CD4-positive, CD25-positive, alpha-beta regulatory T cell (primary cell): Measurements from ENCODE around the gene RAB24. TPM values are rescaled to one million over a fixed set of nuclear protein-coding genes. Genes with fewer than 3 reads are reported as not detected.

Experiments
- ATAC-seq, 2 donors: fragments of 150-1000 bp; cut with Tn5 transposase; one replicate each; pipeline ENCODE4 v1.10.0; 2021; ENCODE audit warnings: low read depth in 2 of 2, moderate number of reproducible peaks in 2 of 2, moderate library complexity in 1 of 2
- DNase-seq, 3 donors: peaks; one replicate each; pipeline versions ENCODE4 v3.0.0 to v3.0.0-alpha.2; 2012 to 2022; ENCODE audit warnings: mixed read lengths in 1 of 3
- H3K27ac ChIP-seq: one replicate; pipeline ENCODE4 v1.7.0; 2013; ENCODE audit warnings: mild to moderate bottlenecking, low read length; ENCODE audit not compliant: insufficient read depth, poor library complexity, severe bottlenecking
- H3K27me3 ChIP-seq: one replicate; pipeline ENCODE4 v1.7.0; 2013; ENCODE audit warnings: low read length; ENCODE audit not compliant: control insufficient read depth, insufficient read depth
- H3K36me3 ChIP-seq: one replicate; pipeline ENCODE4 v1.7.0; 2013; ENCODE audit warnings: mild to moderate bottlenecking, low read length, moderate library complexity; ENCODE audit not compliant: control insufficient read depth, insufficient read depth
- H3K4me1 ChIP-seq: 2 replicates; pipeline ENCODE4 v1.7.0; 2013; ENCODE audit warnings: mild to moderate bottlenecking, low read length; ENCODE audit not compliant: insufficient read depth, control insufficient read depth, poor library complexity, severe bottlenecking
- H3K4me3 ChIP-seq: one replicate; pipeline ENCODE4 v1.7.0; 2013; ENCODE audit warnings: low read depth, mild to moderate bottlenecking, low read length, moderate library complexity
- H3K9me3 ChIP-seq, 2 experiments: 1 replicate in 1 of 2; 2 replicates in 1 of 2; pipeline ENCODE4 v1.7.0; 2013; ENCODE audit warnings: low read length in 2 of 2, mild to moderate bottlenecking in 1 of 2, moderate library complexity in 1 of 2; ENCODE audit not compliant: control insufficient read depth in 2 of 2
- H3K27ac Mint-ChIP-seq, 3 donors: one replicate each; pipeline ENCODE4 v1.8.0; 2020 to 2022; ENCODE audit warnings: mild to moderate bottlenecking in 3 of 3, mixed read lengths in 3 of 3, moderate library complexity in 2 of 3
- H3K27me3 Mint-ChIP-seq: one replicate; pipeline ENCODE4 v1.8.0; 2022; ENCODE audit warnings: mild to moderate bottlenecking, mixed read lengths
- H3K36me3 Mint-ChIP-seq: one replicate; pipeline ENCODE4 v1.8.0; 2020; ENCODE audit warnings: mixed read lengths
- H3K4me1 Mint-ChIP-seq, 4 donors: one replicate each; pipeline ENCODE4 v1.8.0; 2020 to 2022; ENCODE audit warnings: mixed read lengths in 4 of 4, mild to moderate bottlenecking in 1 of 4
- H3K4me3 Mint-ChIP-seq, 4 donors: one replicate each; pipeline ENCODE4 v1.8.0; 2020 to 2022; ENCODE audit warnings: mild to moderate bottlenecking in 4 of 4, mixed read lengths in 4 of 4, moderate library complexity in 3 of 4
- H3K9me3 Mint-ChIP-seq, 7 donors: one replicate each; pipeline ENCODE4 v1.8.0; 2020 to 2022; ENCODE audit warnings: mixed read lengths in 7 of 7, mild to moderate bottlenecking in 3 of 7, moderate library complexity in 2 of 7
- polyA plus RNA-seq, 4 donors: library from polyadenylated mRNA; unstranded; fragments of 300-500 nt; fragmentation: Illumina TruSeq; gene quantifications; one replicate each; pipeline ENCODE4 v1.2.3, GENCODE V29; 2021
- total RNA-seq: library from RNA; stranded (reverse); gene quantifications from one replicate; pipeline ENCODE4 v1.2.3, GENCODE V29; 2022

The RAB24 gene
- total and polyA plus RNA-seq, 5 donors from 2014 or later: 5.1 to 15.3 (median 10.9) TPM

- no peaks in the 10 kb centered on the region for H3K9me3 ChIP-seq
- H3K27me3 ChIP-seq: no peaks in the 10 kb centered on the region
- no peak overlapping the region for H3K27ac ChIP-seq
- ATAC-seq: no peak
- H3K4me3 Mint-ChIP-seq: no peak overlapping the region
- no peaks in the 10 kb centered on the region for H3K4me1 ChIP-seq
- no peak for DNase-seq
- H3K27me3 Mint-ChIP-seq: no peaks in the 10 kb centered on the region
- peaks cover 0 to 5% (median 0%) of the 10 kb centered on the region in 7 donors for H3K9me3 Mint-ChIP-seq
- no peak overlapping the region for H3K4me3 ChIP-seq
- no peak overlapping the region for H3K27ac Mint-ChIP-seq
- H3K36me3 Mint-ChIP-seq: peaks cover 19% of the 10 kb centered on the region
- peaks cover 0 to 17% (median 9%) of the 10 kb centered on the region in 4 donors for H3K4me1 Mint-ChIP-seq
- peaks cover 2% of the 10 kb centered on the region for H3K36me3 ChIP-seq
Observed at GRCh38 chr5:177319913-177320588, 16.5 kb upstream of the RAB24 start.

- Mint-ChIP-seq H3K9me3 (peaks cover 0 to 5% (median 0%) of the 10 kb centered on the region in 7 donors), H3K27ac (no peak overlapping the region)
Observed at GRCh38 chr5:177317959-177318377, 14.4 kb upstream of the RAB24 start.

GRCh38 chr5:177316005-177316404, 12.5 kb upstream of the RAB24 start:
- Histone ChIP-seq H3K27me3 (no peaks in the 10 kb centered on the region), H3K4me1 (peaks cover 20% of the 10 kb centered on the region), H3K9me3 (no peaks in the 10 kb centered on the region), H3K4me3 (no peak overlapping the region), H3K36me3 (peaks cover 2% of the 10 kb centered on the region), H3K27ac (no peak overlapping the region)
- ATAC-seq: no peak
- H3K27ac Mint-ChIP-seq: no peak overlapping the region
- H3K36me3 Mint-ChIP-seq: peaks cover 11% of the 10 kb centered on the region
- H3K27me3 Mint-ChIP-seq: no peaks in the 10 kb centered on the region
- H3K4me1 Mint-ChIP-seq: peaks cover under 1 to 37% (median 10%) of the 10 kb centered on the region in 4 donors
- no peak for DNase-seq
- peaks cover 0 to 5% (median 0%) of the 10 kb centered on the region in 7 donors for H3K9me3 Mint-ChIP-seq
- H3K4me3 Mint-ChIP-seq: peak overlapping the region in 1 of 4 donors; percentile 55

More at GRCh38 chr5:177317959-177318377, 14.4 kb upstream of the RAB24 start:
- Mint-ChIP-seq H3K4me1 (peaks cover 0 to 22% (median 10%) of the 10 kb centered on the region in 4 donors), H3K36me3 (peaks cover 16% of the 10 kb centered on the region), H3K27me3 (no peaks in the 10 kb centered on the region), H3K4me3 (no peak overlapping the region)
- no peak overlapping the region for H3K4me3 ChIP-seq
- H3K27ac ChIP-seq: no peak overlapping the region
- peaks cover 2% of the 10 kb centered on the region for H3K4me1 ChIP-seq
- DNase-seq (peak; percentile 52 to 85 (median 69)), ATAC-seq (peak; percentile 62 to 71)
- H3K27me3 ChIP-seq: no peaks in the 10 kb centered on the region
- H3K36me3 ChIP-seq: peaks cover 2% of the 10 kb centered on the region
- no peaks in the 10 kb centered on the region for H3K9me3 ChIP-seq

- H3K4me3 Mint-ChIP-seq: no peak overlapping the region
- no peak overlapping the region for H3K4me3 ChIP-seq
- no peaks in the 10 kb centered on the region for H3K27me3 ChIP-seq
- H3K4me1 Mint-ChIP-seq: peaks cover 4 to 43% (median 15%) of the 10 kb centered on the region in 4 donors
- DNase-seq: no peak
- peaks cover 0 to 5% (median 0%) of the 10 kb centered on the region in 7 donors for H3K9me3 Mint-ChIP-seq
- peaks cover 2% of the 10 kb centered on the region for H3K36me3 ChIP-seq
- no peak overlapping the region for H3K27ac Mint-ChIP-seq
- no peak overlapping the region for H3K27ac ChIP-seq
- no peaks in the 10 kb centered on the region for H3K27me3 Mint-ChIP-seq
- H3K36me3 Mint-ChIP-seq: peaks cover 10% of the 10 kb centered on the region
- no peaks in the 10 kb centered on the region for H3K9me3 ChIP-seq
- ATAC-seq: no peak
- peaks cover 26% of the 10 kb centered on the region for H3K4me1 ChIP-seq
Observed at GRCh38 chr5:177315411-177315810, 11.9 kb upstream of the RAB24 start.

- DNase-seq (no peak), ATAC-seq (no peak)
- H3K4me1 ChIP-seq: peaks cover 33% of the 10 kb centered on the region
- peaks cover 4 to 42% (median 20%) of the 10 kb centered on the region in 4 donors for H3K4me1 Mint-ChIP-seq
- no peaks in the 10 kb centered on the region for H3K27me3 ChIP-seq
- H3K27ac ChIP-seq: no peak overlapping the region
- no peak overlapping the region for H3K27ac Mint-ChIP-seq
- H3K4me3 ChIP-seq: no peak overlapping the region
- peaks cover 2% of the 10 kb centered on the region for H3K36me3 ChIP-seq
- H3K9me3 ChIP-seq: no peaks in the 10 kb centered on the region
- peaks cover 0 to 4% (median 0%) of the 10 kb centered on the region in 7 donors for H3K9me3 Mint-ChIP-seq
- no peaks in the 10 kb centered on the region for H3K27me3 Mint-ChIP-seq
- H3K36me3 Mint-ChIP-seq: peaks cover 7% of the 10 kb centered on the region
- H3K4me3 Mint-ChIP-seq: no peak overlapping the region
Observed at GRCh38 chr5:177314376-177315342, 11.1 kb upstream of the RAB24 start.

GRCh38 chr5:177313561-177314259, 10.2 kb upstream of the RAB24 start:
- DNase-seq: no peak
- no peak for ATAC-seq
- Mint-ChIP-seq H3K36me3 (no peaks in the 10 kb centered on the region), H3K4me1 (peaks cover 4 to 49% (median 22%) of the 10 kb centered on the region in 4 donors), H3K27me3 (no peaks in the 10 kb centered on the region), H3K9me3 (no peaks in the 10 kb centered on the region), H3K27ac (no peak overlapping the region), H3K4me3 (peak overlapping the region in 1 of 4 donors; percentile 58)
- Histone ChIP-seq H3K27me3 (no peaks in the 10 kb centered on the region), H3K27ac (no peak overlapping the region), H3K9me3 (no peaks in the 10 kb centered on the region), H3K36me3 (no peaks in the 10 kb centered on the region), H3K4me3 (no peak overlapping the region), H3K4me1 (peaks cover 36% of the 10 kb centered on the region)

- no peaks in the 10 kb centered on the region for H3K27me3 ChIP-seq
- Mint-ChIP-seq H3K9me3 (no peaks in the 10 kb centered on the region), H3K36me3 (no peaks in the 10 kb centered on the region), H3K27ac (peak overlapping the region in 1 of 3 donors; percentile 42), H3K4me1 (peaks cover 4 to 47% (median 16%) of the 10 kb centered on the region in 4 donors), H3K27me3 (no peaks in the 10 kb centered on the region), H3K4me3 (peak overlapping the region; percentile 74 to 95 (median 85))
- no peaks in the 10 kb centered on the region for H3K9me3 ChIP-seq
- H3K4me3 ChIP-seq: peak overlapping the region; percentile 68
- peaks cover 36% of the 10 kb centered on the region for H3K4me1 ChIP-seq
- ATAC-seq: peak; percentile 2 to 5
- peak in 1 of 3 donors; percentile 82 for DNase-seq
- H3K27ac ChIP-seq: peak overlapping the region; percentile 67
- no peaks in the 10 kb centered on the region for H3K36me3 ChIP-seq
Observed at GRCh38 chr5:177312649-177313181, 9.2 kb upstream of the RAB24 start.
